ENCODE measurements around the gene FNDC8.

GRCh38 chr17:35099908-35100307 is 21.5 kb upstream of the FNDC8 start:
- no peak for TF ChIP-seq CTCF (IDR thresholded peaks at IDR 0.05)
- no peak for TF ChIP-seq ZNF416 (CRISPR knock-in tag; IDR thresholded peaks at IDR 0.05)
- no peak for TF ChIP-seq MAX (CRISPR knock-in tag; IDR thresholded peaks at IDR 0.05)
- TF ChIP-seq NFYB (CRISPR knock-in tag; conservative IDR thresholded peaks at IDR 0.05; ENCODE audit: low read depth), result no peak
- TF ChIP-seq ATF2 (CRISPR knock-in tag; IDR thresholded peaks at IDR 0.05; ENCODE audit: borderline replicate concordance, low read depth), result no peak
- TF ChIP-seq ZNF512 (CRISPR knock-in tag; IDR thresholded peaks at IDR 0.05; ENCODE audit: borderline replicate concordance), result no peak
- TF ChIP-seq USF2 (CRISPR knock-in tag; IDR thresholded peaks at IDR 0.05), result no peak
- no peak for TF ChIP-seq IRF2 (CRISPR knock-in tag; IDR thresholded peaks at IDR 0.05; ENCODE audit: borderline replicate concordance, low read depth)
